Measurements from ENCODE around the gene SHISAL2B.

Gene SHISAL2B

GRCh38 chr5:64690417-64691151 lies at the start of gene SHISAL2B:
Gene SHISAL2B, plus strand, starts transcription at chr5:64690503. Its CDS starts 121 bp downstream, at chr5:64690624.
- no peak within 1 kb of the TSS for H3K27ac ChIP-seq
- no peak for TF ChIP-seq CTCF (conservative IDR thresholded peaks at IDR 0.05)
- no peak for TF ChIP-seq ZFX (IDR thresholded peaks at IDR 0.05)

DNA sequence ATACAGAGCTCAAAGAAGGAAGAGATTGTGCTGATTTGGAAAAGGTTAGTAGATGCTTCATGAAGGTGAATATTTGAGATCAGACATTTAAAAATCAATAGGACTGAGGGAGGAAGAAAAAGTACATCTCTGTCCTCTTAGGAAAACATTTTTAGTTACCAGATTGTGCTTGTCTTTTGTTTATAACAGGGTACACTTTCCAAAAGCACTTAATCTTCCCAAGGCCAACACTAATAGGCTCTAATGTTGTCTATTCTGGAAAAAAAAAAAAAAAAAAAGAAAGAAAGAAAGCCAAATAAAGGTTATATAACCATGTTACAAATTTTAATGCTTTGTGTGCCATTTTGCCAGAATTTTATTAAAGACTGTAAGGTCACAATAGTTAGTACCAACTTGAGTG lies 45.5 kb upstream of the SHISAL2B start:
- TF ChIP-seq ZFX (IDR thresholded peaks at IDR 0.05), result no peak
- no peak for TF ChIP-seq CTCF (conservative IDR thresholded peaks at IDR 0.05)
- no peak overlapping the region for H3K27ac ChIP-seq

GRCh38 chr5:64646169-64646568 lies 44.1 kb upstream of the SHISAL2B start:
- TF ChIP-seq CTCF (conservative IDR thresholded peaks at IDR 0.05), result no peak
- no peak for TF ChIP-seq ZFX (IDR thresholded peaks at IDR 0.05)
- no peak overlapping the region for H3K27ac ChIP-seq

DNA sequence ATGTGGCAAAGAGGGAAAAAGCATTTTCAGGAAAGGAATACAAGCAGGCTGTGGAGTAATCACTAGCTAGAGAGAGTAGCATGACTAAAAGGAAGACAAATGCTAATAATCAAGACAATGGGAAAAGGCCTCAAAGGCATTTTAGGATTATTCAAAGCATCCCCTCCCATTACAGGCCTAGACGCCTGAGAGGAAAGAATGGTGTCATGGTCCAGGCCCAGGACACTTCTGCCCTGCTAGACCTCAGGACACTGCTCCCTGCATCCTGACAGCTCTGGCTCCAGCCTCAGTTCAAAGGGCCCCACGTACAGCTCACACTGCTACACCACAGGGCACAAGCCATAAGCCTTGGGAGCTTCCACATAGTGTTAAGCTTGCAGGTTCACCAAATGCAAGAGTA lies 40.8 kb upstream of the SHISAL2B start:
- no peak overlapping the region for H3K27ac ChIP-seq
- TF ChIP-seq ZFX (IDR thresholded peaks at IDR 0.05) (no peak), CTCF (conservative IDR thresholded peaks at IDR 0.05) (no peak)

- no peak for TF ChIP-seq ZFX (IDR thresholded peaks at IDR 0.05)
- TF ChIP-seq CTCF (conservative IDR thresholded peaks at IDR 0.05), result no peak
- no peak overlapping the region for H3K27ac ChIP-seq
Measured at GRCh38 chr5:64653766-64654560, 36.3 kb upstream of the SHISAL2B start.

GRCh38 chr5:64654561-64654938 lies 35.8 kb upstream of the SHISAL2B start:
- no peak for TF ChIP-seq CTCF (conservative IDR thresholded peaks at IDR 0.05)
- no peak for TF ChIP-seq ZFX (IDR thresholded peaks at IDR 0.05)
- no peak overlapping the region for H3K27ac ChIP-seq

DNA sequence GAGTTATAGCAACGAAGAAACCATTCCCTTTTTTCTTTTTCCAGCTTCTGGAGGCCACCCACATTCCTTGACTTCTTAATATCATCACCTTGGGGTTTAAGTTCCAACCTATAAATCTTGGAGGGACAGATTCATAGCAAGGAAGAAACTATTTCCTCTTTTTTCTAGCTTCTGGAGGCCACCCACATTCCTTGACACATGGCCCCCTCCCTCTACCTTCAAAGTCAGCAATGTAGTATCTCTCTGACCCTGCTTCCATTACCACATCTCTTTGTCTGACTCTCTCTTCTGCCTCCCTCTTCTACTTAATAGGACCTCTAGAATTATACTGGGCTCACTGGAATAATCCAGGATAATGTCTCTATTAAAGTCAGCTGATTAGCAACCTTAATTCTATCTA lies 34.7 kb upstream of the SHISAL2B start:
- TF ChIP-seq ZFX (IDR thresholded peaks at IDR 0.05) (no peak), CTCF (conservative IDR thresholded peaks at IDR 0.05) (no peak)
- H3K27ac ChIP-seq, result no peak overlapping the region

All from C4-2B (cell line).